GM12875 (cell line): Measurements from ENCODE around the gene PERCC1.

Experiments
- H3K4me3 ChIP-seq: one replicate; pipeline ENCODE4 v1.5.1; 2011; ENCODE audit warnings: low read depth, low read length, control low read depth
- CTCF ChIP-seq: IDR thresholded peaks from 2 replicates; pipeline ENCODE4 v1.5.1; 2011; ENCODE audit warnings: low read depth, mild to moderate bottlenecking, control low read depth, inconsistent platforms, low read length, moderate library complexity, borderline replicate concordance; ENCODE audit not compliant: insufficient read depth

Gene PERCC1

GRCh38 chr16:1469693-1470201, 38.9 kb downstream of the PERCC1 start:
- H3K4me3 ChIP-seq = no peak overlapping the region
- TF ChIP-seq CTCF = no peak

DNA sequence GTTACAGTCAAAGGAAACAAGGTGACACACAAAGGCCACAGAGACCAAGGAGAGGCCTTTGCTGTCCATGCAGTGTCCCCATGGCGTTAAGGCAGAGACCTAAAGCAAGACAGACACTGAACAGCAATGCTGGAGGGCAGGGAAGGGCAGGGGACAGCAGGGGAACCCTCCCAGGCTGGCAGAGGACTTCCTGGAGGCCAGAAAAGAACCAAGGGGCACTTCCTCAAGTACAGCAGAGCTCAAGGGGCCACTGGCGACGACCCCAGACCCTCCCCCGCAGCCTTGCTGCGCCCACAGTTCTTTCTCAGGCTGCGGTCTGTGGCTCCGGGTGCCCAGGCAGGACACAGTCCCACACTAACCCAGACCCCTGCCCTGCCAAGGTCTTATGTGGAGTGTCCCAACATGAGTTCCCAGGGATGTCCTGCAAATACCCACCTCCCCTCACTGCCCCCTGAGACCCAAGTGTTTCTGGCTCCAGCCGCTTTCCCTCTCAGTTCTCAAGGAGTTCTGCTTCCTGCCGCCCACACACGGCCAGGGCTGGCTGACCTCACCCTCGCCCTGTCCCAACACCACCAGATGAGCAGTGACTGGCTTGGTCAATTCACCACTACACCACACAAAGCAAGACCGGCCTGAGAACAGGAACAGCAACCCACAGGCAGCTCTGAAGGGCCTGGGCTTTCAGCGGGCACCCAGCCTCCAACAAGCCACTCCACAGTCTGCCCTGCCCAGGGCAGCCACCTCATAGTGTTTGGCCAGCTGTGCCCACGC, 39.8 kb downstream of the PERCC1 start:
- H3K4me3 ChIP-seq = no peak overlapping the region
- TF ChIP-seq CTCF = no peak

DNA sequence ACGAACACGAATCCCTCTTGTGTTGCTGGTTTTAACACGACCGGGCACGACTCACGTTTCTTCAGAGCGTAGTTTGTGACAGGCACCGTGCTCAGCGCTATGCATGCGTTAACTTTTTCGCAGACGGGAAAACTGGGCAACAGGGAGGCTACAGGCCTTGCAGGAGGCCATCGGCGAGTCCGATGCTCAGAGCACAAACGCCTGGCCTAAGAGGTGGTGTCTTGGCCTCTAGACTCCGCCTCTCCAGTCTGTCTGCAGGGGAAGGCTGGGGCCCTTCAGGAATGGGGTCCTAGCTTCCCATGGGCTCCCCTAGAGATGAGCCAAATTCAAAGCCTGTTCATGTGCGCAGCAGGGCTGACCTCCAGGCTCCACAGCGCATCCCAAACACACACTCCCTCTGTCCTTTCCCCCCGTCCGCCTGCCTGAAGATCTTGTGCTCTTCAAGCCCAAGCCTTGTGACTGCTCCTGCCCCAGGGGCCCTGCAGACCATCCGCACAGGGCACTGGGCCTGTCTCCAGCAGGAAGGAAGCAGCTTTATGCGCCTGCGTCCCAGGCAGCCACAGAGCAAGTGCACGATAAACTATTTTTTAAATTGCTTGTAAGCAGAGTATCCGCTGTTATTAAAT, 40.8 kb downstream of the PERCC1 start:
- no peak overlapping the region for H3K4me3 ChIP-seq
- TF ChIP-seq CTCF = no peak

DNA sequence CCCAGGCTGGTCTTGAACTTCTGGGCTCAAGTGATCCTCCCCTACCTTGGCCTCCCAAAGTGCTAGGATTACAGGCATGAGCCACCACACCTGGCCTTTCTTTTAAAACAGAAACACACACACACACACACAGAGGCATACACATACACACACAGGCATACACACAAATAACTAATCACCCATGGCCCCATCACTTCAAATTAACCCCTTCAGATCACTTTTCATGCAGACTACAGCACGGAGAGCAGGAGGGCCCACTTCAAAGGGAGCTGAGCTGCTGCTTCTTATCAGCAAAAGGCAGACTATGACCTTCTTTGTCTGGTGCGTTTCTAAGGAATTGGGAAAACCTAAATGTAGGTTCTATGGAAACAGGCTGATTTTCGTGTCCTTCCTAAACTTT, 42.1 kb downstream of the PERCC1 start:
- no peak overlapping the region for H3K4me3 ChIP-seq
- no peak for TF ChIP-seq CTCF

DNA sequence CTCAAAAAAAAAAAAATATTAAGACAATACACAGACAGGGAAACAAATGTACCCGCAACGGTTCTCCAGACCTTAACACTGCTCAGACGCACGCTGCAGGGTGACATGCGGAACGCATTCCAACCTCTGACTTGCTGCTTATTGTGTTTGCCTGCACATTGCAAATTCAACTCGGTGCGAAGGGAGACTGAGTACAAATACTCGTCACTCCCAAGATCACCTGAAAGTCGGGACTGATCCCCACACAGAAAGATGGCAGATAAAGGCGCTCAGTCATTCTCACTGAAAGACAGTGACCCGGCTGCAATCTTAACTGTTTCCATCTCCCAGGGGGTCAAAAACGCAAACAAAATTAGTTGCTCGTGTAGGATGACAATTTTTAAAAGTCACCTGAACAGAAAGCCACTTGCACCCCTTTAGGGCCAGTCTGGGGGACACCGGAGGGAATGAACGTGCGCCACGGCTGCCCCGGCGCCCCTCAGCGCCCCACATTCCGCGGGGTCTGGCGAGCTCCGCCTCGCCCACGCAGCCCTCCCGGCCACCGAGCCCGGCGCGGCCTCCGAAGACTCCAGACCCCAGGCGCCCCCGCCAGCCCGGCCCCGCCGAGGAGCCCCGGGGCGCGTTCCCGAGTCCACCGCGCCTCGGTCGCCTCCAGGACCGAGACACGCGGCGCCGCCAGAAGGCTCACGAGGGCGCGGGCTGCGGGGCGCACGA, 43.4 kb downstream of the PERCC1 start:
- H3K4me3 ChIP-seq = peak overlapping the region; percentile 90

More for the DNA sequence above, 43.4 kb downstream of the PERCC1 start:
- TF ChIP-seq CTCF = no peak
